Loucy (cell line): ENCODE results near the gene VPS29.

Experiments used
- CTCF ChIP-seq: fragments of 200-600 bp; sonication (generic); conservative IDR thresholded peaks from 2 replicates; pipeline ENCODE4 v1.5.1; 2014; ENCODE audit warnings: mild to moderate bottlenecking, antibody characterized with exemption, low read length
- EZH2phosphoT487 ChIP-seq: fragments of 200-600 bp; IDR thresholded peaks from 2 replicates; pipeline ENCODE4 v1.6.1; 2018; ENCODE audit warnings: antibody characterized with exemption, mild to moderate bottlenecking, moderate library complexity, borderline replicate concordance

- TF ChIP-seq CTCF (no peak), EZH2phosphoT487 (no peak)
Measured at GRCh38 chr12:110513842-110514241, 11.9 kb upstream of the VPS29 start.
